ENCODE data around the gene CADPS2.

CADPS2 gene

GRCh38 chr7:122339145-122339904 lies 546.9 kb downstream of the CADPS2 start:
- Histone ChIP-seq H3K27ac (ENCODE audit: poor library complexity, severe bottlenecking) (no peak overlapping the region), H3K27me3 (ENCODE audit: insufficient read depth, poor library complexity, severe bottlenecking) (no peaks in the 10 kb centered on the region), H3K4me3 (ENCODE audit: severe bottlenecking) (no peak overlapping the region), H3K4me1 (ENCODE audit: insufficient read depth, poor library complexity, severe bottlenecking) (no peaks in the 10 kb centered on the region), H3K9me3 (ENCODE audit: severe bottlenecking) (no peaks in the 10 kb centered on the region), H3K36me3 (ENCODE audit: low read depth) (no peaks in the 10 kb centered on the region)
- ATAC-seq (ENCODE audit: low read depth), result no peak
- no peak for TF ChIP-seq CTCF (IDR thresholded peaks at IDR 0.05; ENCODE audit: poor library complexity, severe bottlenecking)
- DNase-seq (ENCODE audit: low spot score), result no peak

GRCh38 chr7:122337011-122337410 lies 549.2 kb downstream of the CADPS2 start:
- Histone ChIP-seq H3K9me3 (ENCODE audit: severe bottlenecking) (no peaks in the 10 kb centered on the region), H3K36me3 (ENCODE audit: low read depth) (no peaks in the 10 kb centered on the region), H3K27me3 (ENCODE audit: insufficient read depth, poor library complexity, severe bottlenecking) (no peaks in the 10 kb centered on the region), H3K4me3 (ENCODE audit: severe bottlenecking) (no peak overlapping the region), H3K4me1 (ENCODE audit: insufficient read depth, poor library complexity, severe bottlenecking) (no peaks in the 10 kb centered on the region), H3K27ac (ENCODE audit: poor library complexity, severe bottlenecking) (no peak overlapping the region)
- ATAC-seq (ENCODE audit: low read depth), result no peak
- no peak for TF ChIP-seq CTCF (IDR thresholded peaks at IDR 0.05; ENCODE audit: poor library complexity, severe bottlenecking)
- no peak for DNase-seq (ENCODE audit: low spot score)

GRCh38 chr7:122329145-122329802 lies 557.0 kb downstream of the CADPS2 start:
- Histone ChIP-seq H3K4me3 (ENCODE audit: severe bottlenecking) (no peak overlapping the region), H3K27ac (ENCODE audit: poor library complexity, severe bottlenecking) (no peak overlapping the region), H3K27me3 (ENCODE audit: insufficient read depth, poor library complexity, severe bottlenecking) (peaks cover 4% of the 10 kb centered on the region), H3K36me3 (ENCODE audit: low read depth) (no peaks in the 10 kb centered on the region), H3K4me1 (ENCODE audit: insufficient read depth, poor library complexity, severe bottlenecking) (no peaks in the 10 kb centered on the region), H3K9me3 (ENCODE audit: severe bottlenecking) (no peaks in the 10 kb centered on the region)
- no peak for TF ChIP-seq CTCF (IDR thresholded peaks at IDR 0.05; ENCODE audit: poor library complexity, severe bottlenecking)
- ATAC-seq (ENCODE audit: low read depth), result no peak
- no peak for DNase-seq (ENCODE audit: low spot score)

- no peaks in the 10 kb centered on the region for H3K36me3 ChIP-seq (ENCODE audit: low read depth)
- ATAC-seq (ENCODE audit: low read depth) (no peak), DNase-seq (ENCODE audit: low spot score) (no peak)
- peaks cover 4% of the 10 kb centered on the region for H3K27me3 ChIP-seq (ENCODE audit: insufficient read depth, poor library complexity, severe bottlenecking)
- H3K4me1 ChIP-seq (ENCODE audit: insufficient read depth, poor library complexity, severe bottlenecking), result no peaks in the 10 kb centered on the region
- no peak overlapping the region for H3K27ac ChIP-seq (ENCODE audit: poor library complexity, severe bottlenecking)
- no peak for TF ChIP-seq CTCF (IDR thresholded peaks at IDR 0.05; ENCODE audit: poor library complexity, severe bottlenecking)
- no peaks in the 10 kb centered on the region for H3K9me3 ChIP-seq (ENCODE audit: severe bottlenecking)
- H3K4me3 ChIP-seq (ENCODE audit: severe bottlenecking), result no peak overlapping the region
Measured at GRCh38 chr7:122327969-122328368, 558.3 kb downstream of the CADPS2 start.
